A549 treated with GW870086 at 1 μM for 4 hours (cell line): ENCODE data around the gene FMO4. TPM values are rescaled to one million over a fixed set of nuclear protein-coding genes. Genes with fewer than 3 reads are reported as not detected.

Experiments used
- total RNA-seq: library from RNA; stranded (reverse); fragments of 200-300 nt; extraction: Qiagen RNA extraction; gene quantifications from 5 replicates; pipeline ENCODE4 v1.2.3, GENCODE V29; 2022; ENCODE audit warnings: low read depth

The FMO4 gene, protein sequence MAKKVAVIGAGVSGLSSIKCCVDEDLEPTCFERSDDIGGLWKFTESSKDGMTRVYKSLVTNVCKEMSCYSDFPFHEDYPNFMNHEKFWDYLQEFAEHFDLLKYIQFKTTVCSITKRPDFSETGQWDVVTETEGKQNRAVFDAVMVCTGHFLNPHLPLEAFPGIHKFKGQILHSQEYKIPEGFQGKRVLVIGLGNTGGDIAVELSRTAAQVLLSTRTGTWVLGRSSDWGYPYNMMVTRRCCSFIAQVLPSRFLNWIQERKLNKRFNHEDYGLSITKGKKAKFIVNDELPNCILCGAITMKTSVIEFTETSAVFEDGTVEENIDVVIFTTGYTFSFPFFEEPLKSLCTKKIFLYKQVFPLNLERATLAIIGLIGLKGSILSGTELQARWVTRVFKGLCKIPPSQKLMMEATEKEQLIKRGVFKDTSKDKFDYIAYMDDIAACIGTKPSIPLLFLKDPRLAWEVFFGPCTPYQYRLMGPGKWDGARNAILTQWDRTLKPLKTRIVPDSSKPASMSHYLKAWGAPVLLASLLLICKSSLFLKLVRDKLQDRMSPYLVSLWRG
- total RNA-seq = 0.33 to 1.1 TPM (median 0.54 TPM) in 5 replicates

DNA sequence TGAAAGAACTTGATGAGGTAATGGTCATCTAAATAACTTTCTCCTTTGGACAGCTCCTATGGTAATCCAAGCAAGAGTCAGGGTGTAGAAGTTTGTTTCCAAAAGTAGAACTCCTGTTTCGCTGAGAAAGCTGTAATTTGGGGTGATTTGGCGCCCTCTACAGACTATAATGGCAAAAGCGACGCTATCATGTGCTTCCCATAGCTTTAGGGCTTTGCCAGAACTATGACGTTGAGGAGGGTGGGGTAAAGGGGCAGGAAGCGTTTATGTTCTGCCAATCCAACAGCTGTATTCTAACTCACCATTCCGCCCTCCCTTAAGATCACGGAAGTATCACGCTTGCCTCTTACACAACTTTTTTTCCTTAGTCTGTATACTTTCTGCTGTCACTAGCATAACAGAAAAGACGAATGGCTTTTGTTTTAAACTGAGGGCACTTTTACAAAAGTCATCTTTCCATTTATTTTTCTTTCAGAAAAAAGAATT lies at the start of gene FMO4:
TSS of gene FMO4 (plus strand) at position 349 of the 486 bp plus-strand sequence. CDS start 5,643 bp downstream, outside the sequence.

Other genes with a start within 250 kb of the FMO4 start
- not detected in 5 replicates for gene FMO3, start 223.3 kb upstream of the FMO4 start, total RNA-seq
- gene FMO2, start 128.9 kb upstream of the FMO4 start, total RNA-seq = not detected in 5 replicates
- gene FMO1, start 65.7 kb upstream of the FMO4 start, total RNA-seq = not detected in 5 replicates
- gene PRRC2C, start 171.3 kb downstream of the FMO4 start, total RNA-seq = 55.4 to 77.9 TPM (median 74.1 TPM) in 5 replicates